GM18870 (cell line): ENCODE measurements around the gene NLK.
"Not testable (repeated sequence)": the region's sequence is repeated elsewhere in the genome, so short reads cannot be mapped to it uniquely, and the experiment has no call there.

Experiments
- ATAC-seq: cut with Tn5 transposase; IDR thresholded peaks from one replicate; pipeline ENCODE4 v1.9.1; 2021; ENCODE audit warnings: moderate library complexity; ENCODE audit not compliant: unreplicated experiment

Gene NLK

GRCh38 chr17:28042657-28042720 lies at the start of gene NLK:
NLK (plus strand) TSS chr17:28042677; CDS start chr17:28042874, 197 bp downstream.
- ATAC-seq: no peak

GRCh38 chr17:27993161-27993695 lies 49.2 kb upstream of the NLK start:
- no peak for ATAC-seq

- ATAC-seq: no peak
Observed at GRCh38 chr17:27993723-27994310, 48.7 kb upstream of the NLK start.

GRCh38 chr17:27994586-27994985 lies 47.9 kb upstream of the NLK start:
- ATAC-seq: no peak

- no peak for ATAC-seq
Observed at GRCh38 chr17:27995554-27995953, 46.9 kb upstream of the NLK start.

- no peak for ATAC-seq
Observed at GRCh38 chr17:27996202-27997043, 46.1 kb upstream of the NLK start.

- no peak for ATAC-seq
Observed at GRCh38 chr17:27997044-27997401, 45.5 kb upstream of the NLK start.

- ATAC-seq: no peak
Observed at GRCh38 chr17:27997522-27997921, 45.0 kb upstream of the NLK start.

- ATAC-seq: no peak
Observed at GRCh38 chr17:28001149-28001548, 41.3 kb upstream of the NLK start.

GRCh38 chr17:28004344-28004743 lies 38.1 kb upstream of the NLK start:
- ATAC-seq: no peak

GRCh38 chr17:28007925-28008324 lies 34.6 kb upstream of the NLK start:
- ATAC-seq: not testable (repeated sequence)

GRCh38 chr17:28008513-28008912 lies 34.0 kb upstream of the NLK start:
- no peak for ATAC-seq

- no peak for ATAC-seq
Observed at GRCh38 chr17:28010406-28010805, 32.1 kb upstream of the NLK start.

GRCh38 chr17:28018439-28019070 lies 23.9 kb upstream of the NLK start:
- no peak for ATAC-seq

GRCh38 chr17:28020515-28020914 lies 22.0 kb upstream of the NLK start:
- ATAC-seq: no peak

- ATAC-seq: no peak
Observed at GRCh38 chr17:28029044-28029443, 13.4 kb upstream of the NLK start.

GRCh38 chr17:28030386-28030785 lies 12.1 kb upstream of the NLK start:
- ATAC-seq: no peak

GRCh38 chr17:28031174-28031573 lies 11.3 kb upstream of the NLK start:
- ATAC-seq: no peak

GRCh38 chr17:28033972-28034714 lies 8.3 kb upstream of the NLK start:
- no peak for ATAC-seq

- not testable (repeated sequence) for ATAC-seq
Observed at GRCh38 chr17:28035452-28035851, 7.0 kb upstream of the NLK start.

GRCh38 chr17:28035884-28036283 lies 6.6 kb upstream of the NLK start:
- ATAC-seq: not testable (repeated sequence)

GRCh38 chr17:28038802-28039201 lies 3.7 kb upstream of the NLK start:
- ATAC-seq: no peak
